ENCODE results near the gene ROBO2.

ROBO2 gene

GRCh38 chr3:77348244-77348855, 308.5 kb downstream of the ROBO2 start:
- no peaks in the 10 kb centered on the region for H3K27me3 ChIP-seq (replicated peaks; ENCODE audit: control insufficient read depth, insufficient read depth, low read length)
- DNase-seq (ENCODE audit: extremely low read depth, insufficient read length) = no peak
- no peaks in the 10 kb centered on the region for H3K36me3 ChIP-seq (ENCODE audit: control insufficient read depth, insufficient read depth, low read length)
- TF ChIP-seq CTCF (IDR thresholded peaks at IDR 0.05; ENCODE audit: insufficient read depth, low read length, poor library complexity, severe bottlenecking) = no peak
- H3K4me3 ChIP-seq (replicated peaks; ENCODE audit: low read depth, low read length) = no peak overlapping the region

GRCh38 chr3:77354958-77355357, 315.1 kb downstream of the ROBO2 start:
- H3K27me3 ChIP-seq (replicated peaks; ENCODE audit: control insufficient read depth, insufficient read depth, low read length) = no peaks in the 10 kb centered on the region
- H3K4me3 ChIP-seq (replicated peaks; ENCODE audit: low read depth, low read length) = no peak overlapping the region
- no peak for TF ChIP-seq CTCF (IDR thresholded peaks at IDR 0.05; ENCODE audit: insufficient read depth, low read length, poor library complexity, severe bottlenecking)
- DNase-seq (ENCODE audit: extremely low read depth, insufficient read length) = no peak
- no peaks in the 10 kb centered on the region for H3K36me3 ChIP-seq (ENCODE audit: control insufficient read depth, insufficient read depth, low read length)

- no peak for TF ChIP-seq CTCF (IDR thresholded peaks at IDR 0.05; ENCODE audit: insufficient read depth, low read length, poor library complexity, severe bottlenecking)
- Histone ChIP-seq H3K4me3 (replicated peaks; ENCODE audit: low read depth, low read length) (no peak overlapping the region), H3K36me3 (ENCODE audit: control insufficient read depth, insufficient read depth, low read length) (no peaks in the 10 kb centered on the region), H3K27me3 (replicated peaks; ENCODE audit: control insufficient read depth, insufficient read depth, low read length) (no peaks in the 10 kb centered on the region)
- no peak for DNase-seq (ENCODE audit: extremely low read depth, insufficient read length)
Observed at GRCh38 chr3:77362936-77363335, 323.0 kb downstream of the ROBO2 start.

- no peaks in the 10 kb centered on the region for H3K27me3 ChIP-seq (replicated peaks; ENCODE audit: control insufficient read depth, insufficient read depth, low read length)
- no peaks in the 10 kb centered on the region for H3K36me3 ChIP-seq (ENCODE audit: control insufficient read depth, insufficient read depth, low read length)
- H3K4me3 ChIP-seq (replicated peaks; ENCODE audit: low read depth, low read length) = no peak overlapping the region
- no peak for TF ChIP-seq CTCF (IDR thresholded peaks at IDR 0.05; ENCODE audit: insufficient read depth, low read length, poor library complexity, severe bottlenecking)
- no peak for DNase-seq (ENCODE audit: extremely low read depth, insufficient read length)
Observed at GRCh38 chr3:77365152-77365551, 325.3 kb downstream of the ROBO2 start.

GRCh38 chr3:77370413-77370812, 330.5 kb downstream of the ROBO2 start:
- Histone ChIP-seq H3K27me3 (replicated peaks; ENCODE audit: control insufficient read depth, insufficient read depth, low read length) (no peaks in the 10 kb centered on the region), H3K4me3 (replicated peaks; ENCODE audit: low read depth, low read length) (no peak overlapping the region), H3K36me3 (ENCODE audit: control insufficient read depth, insufficient read depth, low read length) (no peaks in the 10 kb centered on the region)
- TF ChIP-seq CTCF (IDR thresholded peaks at IDR 0.05; ENCODE audit: insufficient read depth, low read length, poor library complexity, severe bottlenecking) = no peak
- no peak for DNase-seq (ENCODE audit: extremely low read depth, insufficient read length)

- DNase-seq (ENCODE audit: extremely low read depth, insufficient read length) = no peak
- Histone ChIP-seq H3K27me3 (replicated peaks; ENCODE audit: control insufficient read depth, insufficient read depth, low read length) (no peaks in the 10 kb centered on the region), H3K36me3 (ENCODE audit: control insufficient read depth, insufficient read depth, low read length) (no peaks in the 10 kb centered on the region), H3K4me3 (replicated peaks; ENCODE audit: low read depth, low read length) (no peak overlapping the region)
- TF ChIP-seq CTCF (IDR thresholded peaks at IDR 0.05; ENCODE audit: insufficient read depth, low read length, poor library complexity, severe bottlenecking) = no peak
Observed at GRCh38 chr3:77372018-77372417, 332.1 kb downstream of the ROBO2 start.
